KBM-7 (cell line): Measurements from ENCODE around the gene RHOA.
A peak's percentile ranks its signal among the peaks of the same experiment; 100 is the strongest.
"Not testable (repeated sequence)": the region's sequence is repeated elsewhere in the genome, so short reads cannot be mapped to it uniquely, and the experiment has no call there.

Source experiments
- DNase-seq: peaks from one replicate; pipeline ENCODE4 v3.0.0-alpha.2; 2015
- in situ Hi-C: fragments of 300-500 bp; cut with MboI; formaldehyde crosslinking; loops from 2 replicates; pipeline ENCODE4 v1.14.3; 2020; ENCODE audit warnings: low sequenced_read_pairs, low pct_unique_long_range_greater_than_20kb, mixed read lengths

Gene RHOA

GRCh38 chr3:49339941-49340800 lies 71.6 kb downstream of the RHOA start, which contains the start of gene USP4:
USP4 (minus strand) TSS chr3:49340053; CDS start chr3:49340024, 29 bp downstream.
- in situ Hi-C loops = no loop called here
- DNase-seq = peak; percentile 95

DNA sequence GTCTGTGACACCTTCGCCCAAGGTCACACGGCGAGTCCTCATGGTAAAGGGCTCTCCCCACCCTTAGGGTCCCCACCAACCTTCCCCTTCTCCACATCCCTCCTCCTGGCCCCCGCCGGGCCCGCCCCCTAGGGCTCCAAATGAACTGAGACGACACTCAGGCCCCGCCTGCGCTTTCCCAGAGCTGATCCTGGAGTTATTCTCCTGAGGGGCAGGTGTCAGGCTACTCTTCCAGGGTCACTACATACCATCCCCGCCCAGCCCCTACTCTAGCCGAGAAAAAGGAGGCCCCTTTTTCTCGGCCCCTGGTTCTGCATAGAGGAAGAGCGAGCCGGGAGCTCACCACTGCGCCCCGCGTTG lies 72.2 kb downstream of the RHOA start:
- DNase-seq = no peak

GRCh38 chr3:49333916-49334633 lies 77.7 kb downstream of the RHOA start:
- in situ Hi-C loops = no loop called here
- no peak for DNase-seq

More for the DNA sequence above, 72.2 kb downstream of the RHOA start:
- in situ Hi-C loops = no loop called here

- no peak for DNase-seq
- in situ Hi-C loops = no loop called here
Measured at GRCh38 chr3:49333091-49333490, 78.7 kb downstream of the RHOA start.

DNA sequence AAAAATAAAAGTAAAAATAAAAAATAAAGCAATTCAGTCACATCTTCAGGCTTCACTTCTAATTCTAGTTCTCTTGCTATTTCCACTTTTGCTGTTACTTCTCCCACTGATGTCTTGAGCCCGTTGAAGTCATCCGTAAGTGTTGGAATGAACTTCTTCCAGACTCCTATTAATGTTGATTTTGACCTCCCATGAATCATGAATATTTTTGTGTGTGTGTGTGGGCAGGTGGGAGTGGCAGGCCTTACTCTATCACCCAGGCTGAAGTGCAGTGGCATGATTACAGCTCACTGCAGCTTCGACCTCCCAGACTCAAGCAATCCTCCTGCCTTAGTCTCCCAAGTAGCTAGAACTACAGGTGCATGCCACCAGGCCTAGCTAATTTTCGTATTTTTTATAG lies 82.6 kb downstream of the RHOA start:
- in situ Hi-C loops = no loop called here
- no peak for DNase-seq

DNA sequence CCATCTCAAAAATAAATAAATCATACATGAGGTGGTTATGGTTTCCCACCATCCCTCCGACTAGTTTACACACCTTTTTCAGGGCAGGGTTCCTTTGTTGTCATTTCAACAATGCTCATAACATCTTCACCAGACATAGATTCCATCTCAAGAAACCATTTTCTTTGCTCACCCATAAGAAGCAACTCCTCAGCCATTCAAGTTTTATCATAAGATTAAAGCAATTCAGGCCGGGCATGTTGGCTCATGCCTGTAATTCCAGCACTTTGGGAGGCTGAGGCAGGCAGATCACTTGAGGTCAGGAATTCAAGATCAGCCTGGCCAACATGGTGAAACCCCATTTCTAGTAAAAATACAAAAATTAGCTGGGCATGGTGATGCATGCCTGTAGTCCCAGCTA lies 83.4 kb downstream of the RHOA start:
- in situ Hi-C loops, DNase-seq: not testable (repeated sequence)

- DNase-seq = peak; percentile 20
- in situ Hi-C loops = no loop called here
Measured at GRCh38 chr3:49327485-49327884, 84.3 kb downstream of the RHOA start.

GRCh38 chr3:49324768-49325167 lies 87.0 kb downstream of the RHOA start:
- no peak for DNase-seq
- in situ Hi-C loops = no loop called here

GRCh38 chr3:49316696-49317457 lies 94.9 kb downstream of the RHOA start:
- DNase-seq = no peak
- in situ Hi-C loops = no loop called here

GRCh38 chr3:49313896-49314688 lies 97.7 kb downstream of the RHOA start:
- DNase-seq = no peak
- in situ Hi-C loops = no loop called here

- DNase-seq = no peak
- in situ Hi-C loops = no loop called here
Measured at GRCh38 chr3:49311283-49311682, 100.5 kb downstream of the RHOA start.

DNA sequence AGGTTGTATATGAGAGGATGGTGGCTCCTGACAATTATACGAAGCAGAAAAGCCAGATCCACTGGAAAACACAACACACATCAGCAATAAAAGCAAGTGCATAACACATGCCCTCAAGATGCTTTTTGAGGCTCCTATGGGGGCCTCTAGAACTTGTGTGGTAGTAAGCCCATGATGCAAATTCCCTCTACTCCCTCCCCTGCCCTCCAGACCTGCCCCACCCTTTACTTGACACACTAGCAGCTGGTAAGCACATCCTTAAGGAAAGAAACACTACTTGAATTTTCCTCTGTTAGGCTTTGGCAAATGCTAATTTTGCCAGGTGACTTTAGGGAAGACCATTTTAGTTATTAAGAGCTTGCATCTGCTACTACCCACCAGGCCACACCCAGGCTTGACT lies 101.1 kb downstream of the RHOA start:
- in situ Hi-C loops = no loop called here
- no peak for DNase-seq
